ENCODE measurements around the gene CHKB.
"Not testable (repeated sequence)": the region's sequence is repeated elsewhere in the genome, so short reads cannot be mapped to it uniquely, and the experiment has no call there.

Gene CHKB

DNA sequence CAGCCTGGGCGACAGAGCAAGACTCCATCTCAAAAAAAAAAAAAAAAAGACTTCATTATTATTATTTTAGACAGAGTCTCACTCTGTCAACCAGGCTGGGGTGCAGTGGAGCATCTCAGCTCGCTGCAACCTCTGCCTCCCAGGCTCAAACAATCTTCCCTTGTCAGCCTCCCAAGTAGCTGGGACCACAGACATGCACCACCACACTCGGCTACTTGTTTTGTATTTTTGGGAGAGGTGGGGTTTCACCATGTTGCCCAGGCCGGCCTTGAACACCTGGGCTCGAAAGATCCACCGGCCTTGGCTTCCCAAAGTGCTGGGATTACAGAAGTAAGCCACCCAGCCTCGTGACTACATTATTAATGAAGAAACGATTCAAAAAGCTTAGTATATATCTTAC lies 47.5 kb downstream of the CHKB start:
- Histone ChIP-seq H3K36me3 (ENCODE audit: insufficient read depth, low read length) (no peaks in the 10 kb centered on the region), H3K9me3 (ENCODE audit: low read length) (no peaks in the 10 kb centered on the region), H3K79me2 (ENCODE audit: insufficient read depth, low read length) (no peaks in the 10 kb centered on the region), H3K4me1 (ENCODE audit: insufficient read depth, low read length, severe bottlenecking) (peaks cover 64% of the 10 kb centered on the region), H3K9me2 (ENCODE audit: low read depth, low read length) (no peaks in the 10 kb centered on the region), H3K27me3 (ENCODE audit: insufficient read depth, low read length) (no peaks in the 10 kb centered on the region), H3K9ac (ENCODE audit: low read length) (no peak overlapping the region), H3K27ac (ENCODE audit: low read depth, low read length, poor library complexity, severe bottlenecking) (peak overlapping the region; percentile 85), H2AFZ (ENCODE audit: low read length) (no peak overlapping the region), H4K20me1 (ENCODE audit: insufficient read depth, low read length) (no peaks in the 10 kb centered on the region), H3K4me2 (ENCODE audit: low read length) (peak overlapping the region; percentile 45; the same call in 1 of the 2 replicates), H3F3A (ENCODE audit: insufficient read depth, low read length) (peaks cover 6% of the 10 kb centered on the region; the same call in 1 of the 2 replicates), H3K4me3 (ENCODE audit: low read depth, low read length, poor library complexity, severe bottlenecking) (no peak overlapping the region)
- no peak for TF ChIP-seq EZH2 (IDR thresholded peaks at IDR 0.05; ENCODE audit: borderline replicate concordance, low read length)
- TF ChIP-seq, protein P1, sequence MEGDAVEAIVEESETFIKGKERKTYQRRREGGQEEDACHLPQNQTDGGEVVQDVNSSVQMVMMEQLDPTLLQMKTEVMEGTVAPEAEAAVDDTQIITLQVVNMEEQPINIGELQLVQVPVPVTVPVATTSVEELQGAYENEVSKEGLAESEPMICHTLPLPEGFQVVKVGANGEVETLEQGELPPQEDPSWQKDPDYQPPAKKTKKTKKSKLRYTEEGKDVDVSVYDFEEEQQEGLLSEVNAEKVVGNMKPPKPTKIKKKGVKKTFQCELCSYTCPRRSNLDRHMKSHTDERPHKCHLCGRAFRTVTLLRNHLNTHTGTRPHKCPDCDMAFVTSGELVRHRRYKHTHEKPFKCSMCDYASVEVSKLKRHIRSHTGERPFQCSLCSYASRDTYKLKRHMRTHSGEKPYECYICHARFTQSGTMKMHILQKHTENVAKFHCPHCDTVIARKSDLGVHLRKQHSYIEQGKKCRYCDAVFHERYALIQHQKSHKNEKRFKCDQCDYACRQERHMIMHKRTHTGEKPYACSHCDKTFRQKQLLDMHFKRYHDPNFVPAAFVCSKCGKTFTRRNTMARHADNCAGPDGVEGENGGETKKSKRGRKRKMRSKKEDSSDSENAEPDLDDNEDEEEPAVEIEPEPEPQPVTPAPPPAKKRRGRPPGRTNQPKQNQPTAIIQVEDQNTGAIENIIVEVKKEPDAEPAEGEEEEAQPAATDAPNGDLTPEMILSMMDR (IDR thresholded peaks at IDR 0.05; ENCODE audit: low read length) = no peak

DNA sequence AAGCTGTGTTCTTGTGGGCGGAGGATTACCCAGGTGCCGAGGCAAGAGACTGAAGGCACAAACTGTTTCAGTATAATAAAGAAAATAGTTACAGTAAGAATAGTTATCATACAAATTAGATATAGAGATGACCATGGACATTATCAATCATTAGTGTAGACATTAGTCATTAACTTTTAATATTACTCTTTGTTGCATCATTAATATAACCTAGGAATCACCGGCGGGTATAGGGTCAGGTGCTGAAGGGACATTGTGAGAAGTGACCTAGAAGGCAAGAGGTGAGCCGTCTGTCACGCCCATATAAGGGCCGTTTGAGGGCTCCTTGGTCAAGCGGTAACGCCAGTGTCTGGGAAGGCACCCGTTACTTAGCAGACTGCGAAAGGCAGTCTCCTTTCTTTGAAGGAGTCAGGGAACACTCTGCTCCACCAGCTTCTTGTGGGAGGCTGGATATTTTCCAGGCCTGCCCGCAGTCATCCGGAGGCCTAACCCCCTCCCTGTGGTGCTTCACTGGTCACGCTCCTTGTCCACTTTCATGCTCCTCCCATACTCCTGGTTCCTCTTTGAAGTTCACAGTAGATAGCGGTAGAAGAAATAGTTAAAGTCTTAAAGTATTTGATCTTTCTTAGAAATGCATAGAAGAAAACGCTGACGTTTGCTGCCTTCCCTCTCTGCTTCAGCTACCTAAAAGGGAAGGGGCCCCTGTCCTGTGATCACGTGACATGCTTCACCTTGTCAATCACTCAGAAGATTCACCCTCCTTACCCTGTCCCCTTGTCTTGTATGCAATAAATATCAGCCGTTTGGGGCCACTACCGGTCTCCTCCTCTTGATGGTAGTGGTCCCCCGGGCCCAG lies 48.6 kb downstream of the CHKB start:
- Histone ChIP-seq H3K27ac (ENCODE audit: low read depth, low read length, poor library complexity, severe bottlenecking) (peak overlapping the region; percentile 85), H3K4me2 (ENCODE audit: low read length) (peak overlapping the region; percentile 43), H3K4me3 (ENCODE audit: low read depth, low read length, poor library complexity, severe bottlenecking) (peak overlapping the region; percentile 8), H3K9ac (ENCODE audit: low read length) (peak overlapping the region; percentile 41; the same call in 1 of the 2 replicates), H3K4me1 (ENCODE audit: insufficient read depth, low read length, severe bottlenecking) (peaks cover 61% of the 10 kb centered on the region)
- not testable (repeated sequence) for H3K9me3 ChIP-seq (ENCODE audit: low read length); H2AFZ ChIP-seq (ENCODE audit: low read length); H3K79me2 ChIP-seq (ENCODE audit: insufficient read depth, low read length); H3F3A ChIP-seq (ENCODE audit: insufficient read depth, low read length); H4K20me1 ChIP-seq (ENCODE audit: insufficient read depth, low read length); H3K9me2 ChIP-seq (ENCODE audit: low read depth, low read length); H3K36me3 ChIP-seq (ENCODE audit: insufficient read depth, low read length); H3K27me3 ChIP-seq (ENCODE audit: insufficient read depth, low read length)

DNA sequence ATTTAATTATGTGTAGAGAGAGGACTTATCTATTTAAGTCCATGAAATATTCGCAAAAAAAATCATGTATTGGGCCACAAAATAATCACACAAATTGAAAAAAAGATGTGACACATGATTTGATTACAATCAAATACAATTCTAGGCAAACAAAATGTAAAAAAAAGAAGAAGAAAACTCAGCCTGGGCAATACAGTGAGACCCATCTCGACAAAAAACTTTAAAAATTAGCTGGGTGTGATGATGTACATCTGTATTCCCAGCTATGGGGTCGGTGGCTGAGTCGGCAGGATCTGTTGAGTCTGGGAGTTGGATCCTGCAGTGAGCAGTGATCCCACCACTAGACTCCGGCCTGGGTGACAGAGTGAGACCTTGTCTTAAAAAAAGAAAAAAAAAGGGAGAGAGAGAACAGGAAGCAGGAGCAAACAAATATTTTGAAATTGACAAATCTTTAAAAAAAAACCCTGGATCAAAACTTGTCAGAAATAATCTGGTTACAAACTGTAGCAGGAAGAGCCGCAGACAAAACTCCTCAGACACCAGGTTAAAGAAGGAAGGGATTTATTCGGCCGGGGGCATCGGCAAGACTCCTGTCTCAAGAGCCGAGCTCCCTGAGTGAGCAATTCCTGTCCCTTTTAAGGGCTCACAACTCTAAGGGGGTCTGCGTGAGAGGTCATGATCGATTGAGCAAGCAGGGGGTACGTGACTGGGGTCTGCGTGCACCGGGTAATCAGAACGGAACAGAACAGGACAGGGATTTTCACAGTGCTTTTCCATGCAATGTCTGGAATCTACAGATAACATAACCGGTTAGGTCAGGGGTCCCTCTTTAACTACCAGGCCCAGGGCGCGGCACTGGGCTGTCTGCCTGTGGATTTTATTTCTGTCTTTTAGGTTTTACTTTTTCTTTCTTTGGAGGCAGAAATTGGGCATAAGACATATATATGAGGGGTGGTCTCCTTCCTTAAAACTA lies 49.5 kb downstream of the CHKB start:
- Histone ChIP-seq H3K9me3 (ENCODE audit: low read length) (no peaks in the 10 kb centered on the region), H3K36me3 (ENCODE audit: insufficient read depth, low read length) (no peaks in the 10 kb centered on the region), H2AFZ (ENCODE audit: low read length) (no peak overlapping the region), H3K9me2 (ENCODE audit: low read depth, low read length) (no peaks in the 10 kb centered on the region), H3K4me2 (ENCODE audit: low read length) (no peak overlapping the region), H4K20me1 (ENCODE audit: insufficient read depth, low read length) (no peaks in the 10 kb centered on the region), H3K4me3 (ENCODE audit: low read depth, low read length, poor library complexity, severe bottlenecking) (no peak overlapping the region), H3F3A (ENCODE audit: insufficient read depth, low read length) (peaks cover 8% of the 10 kb centered on the region), H3K79me2 (ENCODE audit: insufficient read depth, low read length) (no peaks in the 10 kb centered on the region), H3K4me1 (ENCODE audit: insufficient read depth, low read length, severe bottlenecking) (peaks cover 53% of the 10 kb centered on the region), H3K27me3 (ENCODE audit: insufficient read depth, low read length) (no peaks in the 10 kb centered on the region), H3K27ac (ENCODE audit: low read depth, low read length, poor library complexity, severe bottlenecking) (peak overlapping the region; percentile 85), H3K9ac (ENCODE audit: low read length) (no peak overlapping the region)
- no peak for TF ChIP-seq EZH2 (IDR thresholded peaks at IDR 0.05; ENCODE audit: borderline replicate concordance, low read length)
- TF ChIP-seq, protein P1 (IDR thresholded peaks at IDR 0.05; ENCODE audit: low read length) = no peak
